Transverse colon (tissue), 3 donors: ENCODE results near the gene ABCA7.

Experiments
- EP300 ChIP-seq: sonication (generic); formaldehyde crosslinking; IDR thresholded peaks from one replicate; pipeline ENCODE4 v1.6.1; 2017; ENCODE audit warnings: antibody characterized with exemption, low read depth
- TF ChIP-seq, protein P1 (sequence below), 5 experiments: fragments of 200-600 bp in 3 of 5; fragments of 450-650 bp in 2 of 5; sonication (generic) in 3 of 5; IDR thresholded peaks; 1 replicate in 2 of 5; 2 replicates in 3 of 5; pipeline ENCODE4 v1.5.1; 2016 to 2017; ENCODE audit warnings: antibody characterized with exemption in 5 of 5, inconsistent platforms in 3 of 5, mild to moderate bottlenecking in 2 of 5, moderate library complexity in 1 of 5

DNA sequence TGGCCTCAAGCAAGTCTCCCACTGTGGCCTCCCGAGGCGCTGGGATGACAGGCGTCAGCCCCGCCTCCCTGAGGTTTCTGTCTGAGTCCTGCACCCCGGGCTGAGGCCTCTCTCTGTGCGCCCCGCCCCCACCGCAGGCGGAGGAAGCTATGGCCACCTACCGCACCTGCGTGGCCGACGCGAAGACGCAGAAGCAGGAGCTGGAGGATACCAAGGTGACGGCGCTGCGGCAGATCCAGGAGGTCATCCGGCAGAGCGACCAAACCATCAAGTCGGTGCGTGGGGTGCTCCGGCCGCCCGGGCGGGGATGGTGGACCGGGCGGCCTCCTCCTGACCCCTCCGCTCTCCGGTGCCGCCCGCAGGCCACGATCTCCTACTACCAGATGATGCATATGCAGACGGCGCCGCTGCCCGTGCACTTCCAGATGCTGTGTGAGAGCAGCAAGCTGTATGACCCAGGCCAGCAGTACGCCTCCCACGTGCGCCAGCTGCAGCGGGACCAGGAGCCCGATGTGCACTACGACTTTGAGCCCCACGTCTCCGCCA is 39.7 kb downstream of the ABCA7 start:
- TF ChIP-seq, protein P1, sequence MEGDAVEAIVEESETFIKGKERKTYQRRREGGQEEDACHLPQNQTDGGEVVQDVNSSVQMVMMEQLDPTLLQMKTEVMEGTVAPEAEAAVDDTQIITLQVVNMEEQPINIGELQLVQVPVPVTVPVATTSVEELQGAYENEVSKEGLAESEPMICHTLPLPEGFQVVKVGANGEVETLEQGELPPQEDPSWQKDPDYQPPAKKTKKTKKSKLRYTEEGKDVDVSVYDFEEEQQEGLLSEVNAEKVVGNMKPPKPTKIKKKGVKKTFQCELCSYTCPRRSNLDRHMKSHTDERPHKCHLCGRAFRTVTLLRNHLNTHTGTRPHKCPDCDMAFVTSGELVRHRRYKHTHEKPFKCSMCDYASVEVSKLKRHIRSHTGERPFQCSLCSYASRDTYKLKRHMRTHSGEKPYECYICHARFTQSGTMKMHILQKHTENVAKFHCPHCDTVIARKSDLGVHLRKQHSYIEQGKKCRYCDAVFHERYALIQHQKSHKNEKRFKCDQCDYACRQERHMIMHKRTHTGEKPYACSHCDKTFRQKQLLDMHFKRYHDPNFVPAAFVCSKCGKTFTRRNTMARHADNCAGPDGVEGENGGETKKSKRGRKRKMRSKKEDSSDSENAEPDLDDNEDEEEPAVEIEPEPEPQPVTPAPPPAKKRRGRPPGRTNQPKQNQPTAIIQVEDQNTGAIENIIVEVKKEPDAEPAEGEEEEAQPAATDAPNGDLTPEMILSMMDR (IDR thresholded peaks at IDR 0.05) = no peak
- TF ChIP-seq EP300 = no peak
